NOMO-1 treated with dmso at 0.1 percent for 144 hours (cell line): Measurements from ENCODE around the gene MEIOB.

Experiments used
- DNase-seq: peaks from one replicate; lab custom pipeline; 2025; ENCODE audit not compliant: unreplicated experiment; lab: John Stamatoyannopoulos, UW

MEIOB gene

GRCh38 chr16:1831186-1832075, 40.5 kb downstream of the MEIOB start:
- no peak for DNase-seq

DNA sequence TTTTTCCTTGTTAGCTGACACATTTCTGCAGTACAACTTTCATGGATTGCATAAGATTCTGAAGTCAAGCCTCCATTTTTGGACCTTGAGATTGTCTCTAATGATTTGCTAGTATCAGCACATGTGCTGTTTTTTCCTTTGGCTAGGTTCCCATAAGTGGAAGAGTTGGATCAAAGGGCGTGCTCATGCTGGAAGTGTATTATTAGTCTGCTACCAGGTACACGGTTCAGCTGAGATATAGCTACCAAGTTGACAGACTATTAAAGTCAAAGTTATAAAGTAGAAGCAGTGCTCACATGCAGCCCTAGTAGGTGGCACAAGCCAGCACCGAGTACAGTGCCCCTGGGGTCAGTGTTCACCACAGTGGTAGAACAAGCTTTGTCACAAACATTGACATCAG, 41.8 kb downstream of the MEIOB start:
- DNase-seq, result no peak

DNA sequence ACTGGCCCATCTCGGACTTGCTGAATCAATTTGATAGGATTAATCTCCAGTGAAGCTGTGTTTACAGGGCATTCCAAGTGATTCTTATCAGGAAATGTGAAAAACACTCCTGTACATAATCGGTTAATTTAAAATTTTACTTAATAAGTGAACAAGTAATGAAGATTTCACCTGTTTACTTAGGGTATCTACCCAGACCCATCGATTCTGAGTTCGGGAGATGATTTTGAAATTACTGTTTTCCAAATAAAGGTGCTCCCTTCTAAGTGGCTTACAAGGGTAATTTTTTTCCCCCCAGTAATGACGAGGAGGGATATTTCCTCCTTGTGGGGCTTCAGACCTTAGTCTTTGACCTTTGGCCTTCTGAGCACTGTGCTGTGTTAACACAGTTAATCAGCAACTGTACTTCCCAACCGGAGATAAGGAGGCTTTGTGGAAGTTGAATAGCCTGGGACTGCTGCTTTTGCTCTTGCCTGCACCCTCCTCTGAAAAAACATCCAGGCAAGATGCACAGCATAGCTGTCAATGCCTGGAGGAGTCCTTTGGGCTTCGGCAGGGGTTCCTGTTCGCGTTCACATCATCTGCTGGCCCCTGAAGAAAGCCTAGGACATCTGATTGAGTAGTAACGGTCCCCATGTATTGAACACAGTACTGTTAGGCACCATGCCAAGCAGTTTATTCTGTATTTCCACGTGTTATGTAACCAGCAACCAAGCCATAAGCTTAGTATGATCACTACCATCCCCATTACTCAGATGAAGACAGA, 43.1 kb downstream of the MEIOB start:
- no peak for DNase-seq

DNA sequence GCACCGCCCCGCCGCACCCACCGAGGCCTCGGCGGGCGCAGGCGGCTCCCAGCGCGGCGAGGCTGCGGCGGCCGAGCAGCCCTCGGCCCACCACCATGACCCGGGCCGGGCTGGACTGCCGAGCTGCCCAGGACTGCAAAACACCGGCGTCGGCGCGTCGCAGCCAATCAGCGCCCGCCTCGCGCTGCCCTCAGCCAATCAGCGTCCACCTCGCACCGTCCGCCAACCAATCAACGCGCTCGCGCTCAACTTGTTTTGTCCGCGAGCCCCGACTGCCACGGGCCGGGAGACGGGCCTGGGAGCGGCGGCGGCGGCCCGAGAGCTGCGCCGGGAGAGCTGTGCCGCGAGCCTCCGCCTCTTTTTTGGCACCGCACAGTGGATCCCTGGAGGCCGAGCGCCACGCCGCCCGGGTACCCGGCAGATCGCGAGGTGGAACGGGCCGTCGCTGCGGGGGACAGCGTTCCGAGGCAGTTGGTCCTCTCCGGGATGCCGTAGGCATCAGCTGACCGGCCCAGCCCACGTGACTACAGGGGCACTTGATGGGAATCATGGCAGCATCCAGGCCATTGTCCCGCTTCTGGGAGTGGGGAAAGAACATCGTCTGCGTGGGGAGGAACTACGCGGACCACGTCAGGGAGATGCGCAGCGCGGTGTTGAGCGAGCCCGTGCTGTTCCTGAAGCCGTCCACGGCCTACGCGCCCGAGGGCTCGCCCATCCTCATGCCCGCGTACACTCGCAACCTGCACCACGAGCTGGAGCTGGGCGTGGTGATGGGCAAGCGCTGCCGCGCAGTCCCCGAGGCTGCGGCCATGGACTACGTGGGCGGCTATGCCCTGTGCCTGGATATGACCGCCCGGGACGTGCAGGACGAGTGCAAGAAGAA, 45.0 kb downstream of the MEIOB start, which contains the start of the genes FAHD1 and HAGH:
TSS of gene FAHD1 (plus strand) at position 516 of the 883 bp plus-strand sequence. CDS start at position 549, 33 bp downstream.
TSS of gene HAGH (minus strand) at position 135 of the 883 bp plus-strand sequence. CDS start at position 97, 38 bp downstream.
- peak; percentile 90 for DNase-seq

DNA sequence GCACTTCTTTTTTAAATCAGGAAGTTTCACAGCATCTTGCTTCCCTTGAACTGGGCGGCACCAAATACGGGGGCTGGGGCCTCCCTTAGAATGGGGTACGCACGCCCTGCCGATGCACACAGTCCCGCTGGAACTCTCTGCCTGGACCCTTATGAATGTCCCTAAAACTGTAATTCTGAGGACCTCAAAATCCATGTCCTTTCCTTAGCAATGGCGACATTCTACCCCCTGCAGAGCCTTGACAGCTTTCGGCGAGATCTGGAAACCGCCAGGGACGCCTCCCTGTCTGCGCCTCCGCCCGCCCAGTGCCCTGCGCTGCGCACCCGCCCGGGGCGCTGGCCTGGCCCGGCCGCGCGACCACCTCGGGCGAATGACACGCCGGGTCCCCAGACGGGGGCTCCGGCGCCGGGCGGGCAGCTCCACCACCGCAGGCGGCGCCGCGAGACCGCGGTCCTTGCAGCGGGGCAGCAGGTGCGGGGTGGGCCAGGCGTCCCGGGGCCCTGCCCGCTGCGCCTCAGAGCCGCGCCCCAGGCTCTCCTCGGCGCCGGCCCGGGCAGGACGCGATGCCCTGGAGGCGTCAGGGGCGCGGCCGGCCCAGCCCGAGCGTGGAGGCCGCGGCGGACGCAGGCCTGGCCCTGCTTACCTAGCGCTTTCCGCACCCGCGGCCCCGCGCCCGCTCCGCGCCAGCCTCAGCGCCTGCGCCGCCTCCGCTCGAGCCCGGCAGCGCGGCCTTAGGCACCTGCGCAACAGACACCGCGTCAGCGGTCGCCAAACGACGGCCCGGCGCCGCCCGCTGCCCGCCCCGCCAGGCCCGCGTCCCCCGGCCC, 45.9 kb downstream of the MEIOB start:
- DNase-seq, result no peak

DNA sequence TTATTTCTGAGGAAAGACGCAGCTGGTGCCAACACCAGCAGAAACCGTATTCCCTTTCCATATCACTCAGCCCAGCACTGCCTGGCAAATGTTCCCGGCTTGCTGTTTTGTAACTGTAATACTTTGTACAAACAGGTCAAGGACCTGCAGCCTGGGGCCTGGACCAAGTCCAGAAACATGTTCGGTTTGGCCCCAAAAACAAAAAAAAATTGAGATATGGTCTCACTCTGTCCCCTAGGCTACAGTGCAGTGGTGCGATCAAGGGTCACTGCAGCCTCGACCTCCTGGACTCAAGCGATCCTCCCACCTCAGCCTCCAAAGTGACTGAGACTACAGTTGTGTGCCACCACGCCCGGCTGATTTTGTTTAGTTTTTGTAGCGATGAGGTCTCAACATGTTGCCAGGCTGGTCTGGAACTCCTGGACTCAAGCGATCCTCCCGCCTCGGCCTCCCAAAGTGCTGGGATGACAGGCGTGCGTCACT, 46.5 kb downstream of the MEIOB start:
- DNase-seq, result no peak

DNA sequence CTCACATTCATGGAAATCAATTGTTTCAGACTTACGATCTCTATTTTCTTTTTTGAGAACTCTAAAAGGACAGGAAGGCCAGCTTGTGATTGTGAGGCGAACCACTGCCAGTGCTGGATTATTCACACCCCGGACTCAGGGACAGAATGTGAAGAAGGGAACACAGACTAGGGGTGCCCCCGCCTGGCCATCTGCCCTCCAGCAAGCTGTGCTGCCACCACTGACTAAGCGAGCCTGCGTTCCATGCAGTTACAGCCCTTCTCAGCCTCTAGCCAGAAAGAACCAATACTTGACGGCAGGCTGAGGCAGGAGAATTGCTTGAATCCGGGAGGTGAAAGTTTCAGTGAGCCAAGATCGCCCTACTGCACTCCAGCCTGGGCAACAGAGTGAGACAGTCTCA, 48.1 kb downstream of the MEIOB start:
- DNase-seq, result no peak

- DNase-seq, result no peak
These were observed 49.2 kb downstream of the MEIOB start for GRCh38 chr16:1822801-1823200.

- DNase-seq, result no peak
These were observed 49.9 kb downstream of the MEIOB start for GRCh38 chr16:1821861-1822611.

- no peak for DNase-seq
These were observed 51.0 kb downstream of the MEIOB start for GRCh38 chr16:1820946-1821290.

GRCh38 chr16:1820096-1820945, 51.6 kb downstream of the MEIOB start:
- DNase-seq, result no peak

GRCh38 chr16:1819611-1820010, 52.4 kb downstream of the MEIOB start:
- no peak for DNase-seq

DNA sequence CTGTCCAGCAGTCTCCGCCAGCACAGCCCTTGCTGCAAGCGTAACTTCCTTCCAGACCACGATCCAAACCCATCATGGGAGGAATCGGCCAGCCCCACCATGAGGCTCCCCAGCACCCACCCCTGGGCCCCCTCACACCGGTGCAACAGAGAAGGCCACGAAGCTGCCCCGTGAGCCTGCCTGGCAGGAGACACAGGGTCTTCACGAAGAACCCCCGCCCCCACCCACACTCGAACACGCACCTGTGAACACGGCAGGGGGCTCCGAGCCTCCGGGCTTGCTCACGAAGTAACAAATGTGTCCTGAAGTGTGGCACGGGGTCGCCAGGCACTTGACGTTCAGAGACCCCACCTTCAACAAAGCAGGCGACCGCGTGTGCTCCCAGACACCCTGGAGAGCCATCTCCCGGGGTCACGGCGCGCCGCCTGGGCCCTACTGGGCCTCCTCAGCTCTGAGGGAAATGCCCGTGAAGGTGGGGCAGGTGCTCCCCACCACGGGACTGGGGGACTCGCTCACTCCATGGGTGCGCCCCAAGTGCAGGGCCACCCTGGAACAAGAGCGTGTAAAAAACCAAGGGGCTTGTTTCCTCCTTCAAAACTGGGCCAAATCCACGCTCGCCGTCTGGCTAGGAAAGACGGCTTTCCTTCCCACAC, 53.0 kb downstream of the MEIOB start:
- no peak for DNase-seq

DNA sequence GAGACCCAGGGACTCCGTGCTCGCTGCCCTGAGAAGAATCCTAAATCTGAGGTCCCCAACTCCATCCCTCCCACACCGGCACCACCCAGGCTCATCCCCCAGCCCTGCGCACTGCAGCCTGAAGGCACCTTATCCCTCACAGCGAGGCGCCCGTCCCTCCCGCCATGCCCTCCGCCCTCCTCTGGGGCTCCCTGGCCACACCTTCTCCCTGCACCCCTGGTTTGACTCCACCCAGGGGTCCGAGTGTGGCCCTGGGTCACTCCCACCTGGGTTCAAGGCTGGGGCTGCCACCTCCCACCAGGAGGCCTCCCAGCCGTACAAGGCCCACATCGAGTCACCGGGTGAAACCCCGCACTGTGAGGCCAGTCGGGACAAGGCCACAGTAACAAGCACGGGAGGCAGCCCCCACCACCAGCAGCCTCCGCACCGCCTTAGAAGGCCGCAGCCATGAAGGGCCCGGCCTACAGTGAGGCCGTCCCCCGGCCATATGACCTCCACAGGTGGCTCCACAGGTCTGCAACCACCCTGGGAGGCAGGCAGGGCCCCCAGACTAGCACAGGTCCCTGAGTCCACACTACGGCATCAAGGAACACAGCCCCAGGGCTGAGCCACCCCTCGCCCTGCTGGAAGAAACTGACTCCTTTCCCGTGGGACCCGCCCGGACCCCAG, 53.6 kb downstream of the MEIOB start:
- no peak for DNase-seq

DNA sequence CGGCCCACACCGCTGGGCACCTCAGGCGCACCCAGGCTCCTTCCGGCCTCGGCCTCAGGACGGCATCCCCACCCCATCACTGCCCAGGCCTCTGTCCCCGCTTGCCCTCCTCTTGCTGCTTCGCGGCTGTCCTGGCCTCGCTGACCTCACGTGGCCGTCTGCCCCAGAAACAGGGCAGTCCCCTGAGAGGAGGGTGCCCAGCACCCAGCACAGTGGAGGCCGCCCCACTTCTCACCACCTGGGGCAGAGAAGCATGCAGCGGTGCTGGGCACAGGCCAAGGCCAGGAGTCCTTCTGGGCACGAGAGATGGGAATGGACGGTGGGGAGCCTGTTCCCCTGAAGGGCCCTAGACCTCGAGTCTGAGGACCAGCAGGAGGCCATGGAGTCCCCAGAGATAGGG, 54.2 kb downstream of the MEIOB start:
- DNase-seq, result no peak

DNA sequence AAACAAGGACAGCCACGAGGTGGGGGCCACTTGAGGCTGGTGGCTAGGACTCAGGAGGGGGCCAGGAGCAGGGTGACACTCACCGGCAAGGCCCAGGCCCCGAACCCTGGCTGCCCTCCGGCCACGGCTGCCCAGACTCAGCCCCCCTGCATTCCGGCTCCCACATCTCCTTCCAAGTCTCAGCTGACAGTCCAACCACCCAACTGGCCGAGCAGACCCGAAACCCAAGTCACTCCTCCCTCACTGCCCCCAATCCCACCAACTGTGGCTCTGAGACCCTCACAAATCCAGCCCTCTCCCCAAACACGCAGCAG, 54.7 kb downstream of the MEIOB start:
- no peak for DNase-seq

GRCh38 chr16:1816396-1817275, 55.3 kb downstream of the MEIOB start:
- DNase-seq, result no peak
